ENCODE data around the gene GADL1.

GADL1 gene

DNA sequence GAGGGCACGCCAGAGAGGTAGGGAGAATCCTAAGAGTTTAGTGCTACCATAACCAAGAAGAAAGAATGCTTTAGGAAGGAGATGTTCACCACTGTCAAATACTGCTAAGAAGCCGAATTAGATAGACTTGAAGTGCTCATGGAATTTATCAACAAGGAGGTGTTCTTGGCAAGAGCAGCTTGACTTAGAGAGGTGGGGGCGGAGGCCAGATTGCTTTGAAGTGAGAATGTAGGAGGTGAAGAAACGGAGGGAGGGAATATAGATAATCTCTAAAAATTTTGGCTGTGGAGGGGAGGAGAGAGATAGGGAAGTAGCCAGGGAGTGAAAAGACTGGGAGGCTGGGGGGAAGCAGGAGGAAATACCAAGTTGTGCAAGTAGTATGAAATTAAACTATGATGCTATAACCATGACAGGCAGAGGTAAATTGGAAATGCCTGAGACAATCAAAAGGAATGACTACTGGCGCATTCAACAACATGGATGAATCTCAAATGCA is 35.5 kb downstream of the GADL1 start:
- Mint-ChIP-seq H3K9me3 (no peaks in the 10 kb centered on the region), H3K36me3 (ENCODE audit: low read depth) (no peaks in the 10 kb centered on the region), H3K4me1 (no peaks in the 10 kb centered on the region), H3K27me3 (ENCODE audit: low read depth, poor library complexity) (peaks cover 2% of the 10 kb centered on the region), H3K4me3 (no peak overlapping the region), H3K27ac (no peak overlapping the region)
- no peak for DNase-seq
- TF ChIP-seq, protein P1, sequence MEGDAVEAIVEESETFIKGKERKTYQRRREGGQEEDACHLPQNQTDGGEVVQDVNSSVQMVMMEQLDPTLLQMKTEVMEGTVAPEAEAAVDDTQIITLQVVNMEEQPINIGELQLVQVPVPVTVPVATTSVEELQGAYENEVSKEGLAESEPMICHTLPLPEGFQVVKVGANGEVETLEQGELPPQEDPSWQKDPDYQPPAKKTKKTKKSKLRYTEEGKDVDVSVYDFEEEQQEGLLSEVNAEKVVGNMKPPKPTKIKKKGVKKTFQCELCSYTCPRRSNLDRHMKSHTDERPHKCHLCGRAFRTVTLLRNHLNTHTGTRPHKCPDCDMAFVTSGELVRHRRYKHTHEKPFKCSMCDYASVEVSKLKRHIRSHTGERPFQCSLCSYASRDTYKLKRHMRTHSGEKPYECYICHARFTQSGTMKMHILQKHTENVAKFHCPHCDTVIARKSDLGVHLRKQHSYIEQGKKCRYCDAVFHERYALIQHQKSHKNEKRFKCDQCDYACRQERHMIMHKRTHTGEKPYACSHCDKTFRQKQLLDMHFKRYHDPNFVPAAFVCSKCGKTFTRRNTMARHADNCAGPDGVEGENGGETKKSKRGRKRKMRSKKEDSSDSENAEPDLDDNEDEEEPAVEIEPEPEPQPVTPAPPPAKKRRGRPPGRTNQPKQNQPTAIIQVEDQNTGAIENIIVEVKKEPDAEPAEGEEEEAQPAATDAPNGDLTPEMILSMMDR (IDR thresholded peaks at IDR 0.05) = no peak

DNA sequence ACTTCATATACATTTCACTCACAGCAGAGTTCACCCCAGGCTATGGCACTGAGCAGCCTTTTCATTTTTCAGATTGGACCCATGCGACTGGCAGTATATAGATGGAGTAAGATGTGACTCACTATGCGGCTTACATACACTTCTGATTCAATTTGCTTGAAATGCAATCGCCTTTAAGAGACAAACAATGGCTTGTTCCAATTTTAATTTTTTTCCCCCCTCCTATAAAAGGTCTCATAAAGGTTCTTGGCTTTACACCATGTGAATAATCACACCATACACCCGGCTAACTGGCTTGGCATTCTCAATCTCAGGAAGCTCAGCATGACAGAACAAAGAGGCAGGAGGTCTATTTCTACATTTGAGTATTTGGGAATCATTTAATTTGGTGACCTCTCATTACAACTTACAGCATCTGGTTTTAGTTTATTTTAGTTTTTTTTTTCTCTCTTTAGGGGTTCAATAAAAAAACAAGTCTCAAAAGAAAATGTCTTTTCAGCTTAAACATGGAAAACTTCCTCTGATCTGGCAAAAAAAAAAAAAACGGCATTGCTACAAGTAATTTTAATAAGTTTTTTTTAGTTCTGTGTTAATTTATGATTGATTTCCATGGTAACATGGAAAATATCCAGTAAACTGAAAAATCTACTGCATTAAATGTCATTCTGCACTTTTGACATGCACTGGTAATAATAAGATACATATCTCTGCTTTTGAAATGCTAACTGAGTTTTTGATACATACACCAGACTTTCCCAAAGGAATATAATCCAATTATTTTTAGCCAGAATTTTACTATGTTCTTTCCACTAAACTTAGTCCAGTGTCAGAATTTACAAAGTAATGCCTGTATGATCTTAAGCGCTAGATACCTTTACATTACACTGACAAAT is 38.8 kb downstream of the GADL1 start:
- H3K9me3 Mint-ChIP-seq = no peaks in the 10 kb centered on the region
- no peaks in the 10 kb centered on the region for H3K36me3 Mint-ChIP-seq (ENCODE audit: low read depth)
- TF ChIP-seq, protein P1 (IDR thresholded peaks at IDR 0.05) = no peak
- H3K4me1 Mint-ChIP-seq = peaks cover 5% of the 10 kb centered on the region
- no peak overlapping the region for H3K4me3 Mint-ChIP-seq
- peaks cover 3% of the 10 kb centered on the region for H3K27me3 Mint-ChIP-seq (ENCODE audit: low read depth, poor library complexity)
- H3K27ac Mint-ChIP-seq = no peak overlapping the region
- no peak for DNase-seq

DNA sequence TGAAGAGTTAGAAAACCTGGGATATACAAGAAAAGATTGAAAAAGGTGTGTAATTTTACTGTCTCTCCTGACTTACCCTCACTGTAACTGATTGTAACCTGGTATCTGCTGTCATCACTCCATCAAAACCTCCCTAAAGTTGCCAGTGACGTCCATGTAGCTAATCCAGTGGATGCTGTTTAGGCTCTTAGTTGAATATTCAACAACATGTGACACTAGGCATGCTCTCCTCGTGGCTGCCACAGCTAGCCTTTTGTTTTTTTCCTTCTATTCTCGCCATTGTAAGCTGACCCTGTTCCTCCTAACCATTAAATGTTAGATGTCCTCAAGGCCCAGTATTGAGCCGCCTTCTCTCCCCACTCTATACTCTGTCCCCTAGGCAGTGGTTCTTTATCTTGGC is 41.6 kb downstream of the GADL1 start:
- H3K36me3 Mint-ChIP-seq (ENCODE audit: low read depth) = no peaks in the 10 kb centered on the region
- no peaks in the 10 kb centered on the region for H3K9me3 Mint-ChIP-seq
- no peak overlapping the region for H3K4me3 Mint-ChIP-seq
- no peak overlapping the region for H3K27ac Mint-ChIP-seq
- TF ChIP-seq, protein P1 (IDR thresholded peaks at IDR 0.05) = no peak
- H3K27me3 Mint-ChIP-seq (ENCODE audit: low read depth, poor library complexity) = peaks cover 3% of the 10 kb centered on the region
- peaks cover 5% of the 10 kb centered on the region for H3K4me1 Mint-ChIP-seq
- no peak for DNase-seq

DNA sequence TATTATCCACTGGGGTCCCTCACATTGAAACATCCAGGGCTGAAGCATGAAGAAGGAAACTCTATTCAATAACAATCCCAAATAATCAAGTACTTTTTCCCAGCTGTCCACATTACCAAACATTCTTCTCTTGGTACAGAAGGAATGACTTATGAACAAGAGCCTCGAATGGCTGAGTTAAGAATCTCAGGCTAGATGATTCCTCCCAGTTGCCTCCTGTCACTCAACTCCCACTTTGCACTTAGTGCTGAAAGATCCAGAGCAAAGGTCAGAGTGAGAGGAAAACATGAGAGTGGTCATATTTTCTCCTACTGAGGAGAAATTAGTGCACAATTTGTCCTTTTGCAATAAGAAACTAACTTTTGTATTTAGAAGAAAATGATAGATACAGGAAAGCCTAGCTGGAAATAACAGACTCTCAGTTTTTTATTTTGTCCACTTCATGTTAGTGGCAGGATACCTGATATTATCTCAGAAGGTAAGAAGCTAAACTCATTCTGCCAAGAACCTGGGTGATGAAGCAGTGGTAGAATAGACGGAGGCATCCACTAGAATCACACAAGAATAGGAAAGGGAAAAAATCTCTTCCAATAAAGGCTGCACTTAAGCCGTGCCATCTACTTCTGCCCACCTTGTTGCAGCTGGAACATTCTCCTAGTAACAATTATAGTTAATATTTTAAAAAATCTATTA is 46.2 kb downstream of the GADL1 start:
- no peaks in the 10 kb centered on the region for H3K9me3 Mint-ChIP-seq
- H3K27me3 Mint-ChIP-seq (ENCODE audit: low read depth, poor library complexity) = peaks cover 3% of the 10 kb centered on the region
- H3K4me3 Mint-ChIP-seq = no peak overlapping the region
- TF ChIP-seq, protein P1 (IDR thresholded peaks at IDR 0.05) = no peak
- H3K36me3 Mint-ChIP-seq (ENCODE audit: low read depth) = no peaks in the 10 kb centered on the region
- H3K27ac Mint-ChIP-seq = no peak overlapping the region
- no peak for DNase-seq
- peaks cover 5% of the 10 kb centered on the region for H3K4me1 Mint-ChIP-seq

DNA sequence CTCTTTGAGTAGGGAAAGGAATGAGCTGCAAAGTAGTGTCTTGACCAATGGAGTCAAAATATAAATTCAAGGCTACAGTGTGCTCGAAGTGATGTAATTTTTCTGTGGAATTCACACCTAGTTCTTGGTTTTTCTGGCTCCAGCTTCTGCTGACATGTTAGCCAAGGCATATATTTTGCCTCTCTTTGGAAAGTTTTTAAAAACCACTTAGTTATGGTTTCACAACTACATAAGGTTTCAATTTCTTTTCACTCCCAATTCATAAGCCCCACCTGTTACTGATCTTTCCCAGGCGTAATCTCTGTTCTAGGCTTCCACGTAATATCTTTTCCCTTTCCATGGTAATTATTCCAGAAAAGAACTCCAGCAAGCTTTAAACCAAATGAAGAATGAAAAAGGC is 46.9 kb downstream of the GADL1 start:
- no peaks in the 10 kb centered on the region for H3K36me3 Mint-ChIP-seq (ENCODE audit: low read depth)
- TF ChIP-seq, protein P1 (IDR thresholded peaks at IDR 0.05) = no peak
- H3K27ac Mint-ChIP-seq = no peak overlapping the region
- H3K9me3 Mint-ChIP-seq = no peaks in the 10 kb centered on the region
- H3K4me3 Mint-ChIP-seq = no peak overlapping the region
- H3K27me3 Mint-ChIP-seq (ENCODE audit: low read depth, poor library complexity) = peaks cover 3% of the 10 kb centered on the region
- H3K4me1 Mint-ChIP-seq = peaks cover 5% of the 10 kb centered on the region
- no peak for DNase-seq

All from nephron progenitor cell (in vitro differentiated cells).